ENCODE measurements around the gene SORBS2. TPM values are rescaled to one million over a fixed set of nuclear protein-coding genes. Genes with fewer than 3 reads are reported as not detected.

SORBS2 gene
- total RNA-seq, 1 experiment from 2014 or later, result 8.4 TPM

- TF ChIP-seq TCF7L2 (IDR thresholded peaks at IDR 0.05; ENCODE audit: low read depth, low read length), result no peak
- TF ChIP-seq POLR2AphosphoS5 (IDR thresholded peaks at IDR 0.05; ENCODE audit: low read depth, low read length), result no peak
- no peak for TF ChIP-seq CTCF (IDR thresholded peaks at IDR 0.05)
- TF ChIP-seq REST (IDR thresholded peaks at IDR 0.05; ENCODE audit: insufficient read depth in 1 of 2, low read depth in 2 of 2, low read length in 1 of 2), result no peak
- no peak for TF ChIP-seq SIN3A (IDR thresholded peaks at IDR 0.05; ENCODE audit: borderline replicate concordance, insufficient read depth, low read depth, low read length)
- Histone ChIP-seq H3K27me3 (ENCODE audit: control insufficient read depth, insufficient read depth, low read length) (no peaks in the 10 kb centered on the region), H3K9me3 (ENCODE audit: control insufficient read depth, insufficient read depth, low read depth, low read length) (no peaks in the 10 kb centered on the region), H3K4me3 (ENCODE audit: low read depth in 2 of 2, low read length in 2 of 2) (no peak overlapping the region), H3K4me1 (ENCODE audit: control insufficient read depth, insufficient read depth, low read length) (no peaks in the 10 kb centered on the region), H3K27ac (ENCODE audit: low read length) (no peak overlapping the region), H3K36me3 (ENCODE audit: control insufficient read depth, insufficient read depth, low read length) (no peaks in the 10 kb centered on the region)
- no peak for ATAC-seq
- ChIA-PET POLR2A (no interaction called here), CTCF (no interaction called here)
- BruUV-seq (replicated peaks), result no TSS peak
- no peak for DNase-seq (ENCODE audit: low read depth, low spot score)
- intact Hi-C loops (cut with micrococcal nuclease; ENCODE audit: unreplicated experiment) (no loop called here), in situ Hi-C loops (cut with HindIII; ENCODE audit: low pct_unique_long_range_greater_than_20kb, low sequenced_read_pairs) (no loop called here)
Measured at GRCh38 chr4:185721190-185722028, 90.6 kb downstream of the SORBS2 start.

- TF ChIP-seq SIN3A (IDR thresholded peaks at IDR 0.05; ENCODE audit: borderline replicate concordance, insufficient read depth, low read depth, low read length), result no peak
- no peak for TF ChIP-seq CTCF (IDR thresholded peaks at IDR 0.05)
- TF ChIP-seq POLR2AphosphoS5 (IDR thresholded peaks at IDR 0.05; ENCODE audit: low read depth, low read length), result no peak
- no peak for TF ChIP-seq TCF7L2 (IDR thresholded peaks at IDR 0.05; ENCODE audit: low read depth, low read length)
- no peak for TF ChIP-seq REST (IDR thresholded peaks at IDR 0.05; ENCODE audit: insufficient read depth in 1 of 2, low read depth in 2 of 2, low read length in 1 of 2)
- in situ Hi-C loops (cut with HindIII; ENCODE audit: low pct_unique_long_range_greater_than_20kb, low sequenced_read_pairs) (no loop called here), intact Hi-C loops (cut with micrococcal nuclease; ENCODE audit: unreplicated experiment) (no loop called here)
- no peaks in the 10 kb centered on the region for H3K4me1 ChIP-seq (ENCODE audit: control insufficient read depth, insufficient read depth, low read length)
- H3K36me3 ChIP-seq (ENCODE audit: control insufficient read depth, insufficient read depth, low read length), result no peaks in the 10 kb centered on the region
- no peak for DNase-seq (ENCODE audit: low read depth, low spot score)
- no peak for ATAC-seq
- H3K9me3 ChIP-seq (ENCODE audit: control insufficient read depth, insufficient read depth, low read depth, low read length), result no peaks in the 10 kb centered on the region
- no peaks in the 10 kb centered on the region for H3K27me3 ChIP-seq (ENCODE audit: control insufficient read depth, insufficient read depth, low read length)
- no peak overlapping the region for H3K4me3 ChIP-seq (ENCODE audit: low read depth in 2 of 2, low read length in 2 of 2)
- H3K27ac ChIP-seq (ENCODE audit: low read length), result no peak overlapping the region
- BruUV-seq (replicated peaks), result no TSS peak
- POLR2A ChIA-PET, result no interaction called here
- CTCF ChIA-PET, result no interaction called here
Measured at GRCh38 chr4:185719500-185719858, 92.5 kb downstream of the SORBS2 start.
